ENCODE results near the gene GLRX.

GLRX gene

DNA sequence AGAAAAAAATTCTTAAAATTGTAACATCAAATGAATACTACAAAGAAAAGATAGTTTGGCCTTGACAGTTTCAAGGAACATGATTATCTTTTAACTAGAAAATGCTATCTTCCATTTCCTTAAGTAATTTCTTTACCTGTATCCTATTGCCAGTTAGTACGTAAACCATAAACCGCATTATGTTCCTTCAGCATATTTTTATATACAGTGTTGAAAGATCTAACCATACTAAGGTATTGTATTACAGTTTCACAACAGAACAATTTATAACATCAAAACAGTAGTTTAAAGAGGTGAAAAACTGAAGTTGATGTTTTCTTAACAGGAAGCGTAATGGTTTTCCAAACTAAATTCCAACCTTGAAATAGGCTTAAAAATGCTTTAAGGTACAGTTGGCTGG is 45.1 kb downstream of the GLRX start:
- DNase-seq = no peak

DNA sequence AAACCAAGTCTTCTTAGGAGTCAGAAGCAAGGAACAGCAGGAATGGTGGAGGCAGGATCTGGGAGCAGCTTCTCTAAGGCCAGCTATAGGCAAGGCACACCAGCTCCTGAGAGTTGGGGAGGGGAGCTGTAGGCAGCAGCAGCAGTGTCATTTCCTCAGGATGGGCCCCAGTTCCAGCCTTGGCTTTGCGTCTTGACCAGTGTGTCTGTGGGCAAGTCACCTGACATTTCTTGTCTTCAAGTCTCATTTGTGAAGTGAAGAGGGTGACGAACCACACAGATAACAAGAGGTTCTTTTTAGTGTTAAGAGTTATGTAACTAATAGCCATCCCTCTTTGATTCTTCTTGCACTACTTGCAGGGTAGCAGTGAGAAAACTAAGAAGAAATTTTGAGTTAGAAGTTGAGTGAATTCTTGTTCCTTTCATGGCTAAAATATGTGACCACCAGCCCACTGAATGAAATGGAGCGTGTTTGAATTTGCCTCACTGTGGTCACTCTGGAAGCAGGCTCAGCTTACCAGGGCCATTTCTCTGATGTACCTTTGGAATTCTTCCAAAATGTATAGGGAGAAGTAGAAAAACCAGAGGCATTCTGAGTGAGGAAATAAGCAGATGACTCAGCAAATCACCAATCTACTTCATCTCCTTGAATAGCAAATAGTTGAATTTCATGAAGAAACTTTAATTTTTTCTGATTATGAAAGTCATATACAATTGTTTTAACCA is 49.0 kb downstream of the GLRX start:
- no peak for DNase-seq

DNA sequence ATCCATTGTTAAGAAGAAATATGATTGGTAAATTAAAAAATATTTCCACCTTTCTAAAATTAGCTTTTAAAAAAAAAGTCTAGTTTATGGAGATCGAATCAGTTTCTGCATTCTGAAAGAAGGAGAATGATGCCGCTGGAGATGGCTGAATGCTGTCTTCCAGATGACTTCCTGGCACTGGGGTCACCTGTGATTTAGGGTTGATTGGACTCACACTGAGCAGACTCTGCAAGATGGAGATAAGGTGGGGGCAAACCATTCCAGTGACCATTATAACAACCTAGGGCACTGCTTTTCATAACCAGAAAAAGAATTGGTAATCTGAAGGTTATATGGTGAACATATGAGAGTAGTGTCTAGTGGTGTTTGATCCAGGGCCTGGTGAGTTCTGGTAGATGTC is 50.6 kb downstream of the GLRX start:
- no peak for DNase-seq

GRCh38 chr5:95770830-95771708 is 51.5 kb downstream of the GLRX start:
- no peak for DNase-seq

GRCh38 chr5:95768731-95769130 is 53.8 kb downstream of the GLRX start:
- DNase-seq = no peak

GRCh38 chr5:95763941-95764340 is 58.6 kb downstream of the GLRX start:
- DNase-seq = no peak
